Fibroblast of skin of back (primary cell): ENCODE results near the gene UPF2.

Experiments
- DNase-seq: peaks from one replicate; pipeline ENCODE4 v3.0.0-alpha.2; 2013

UPF2 gene

GRCh38 chr10:11881477-11882417 lies 160.9 kb downstream of the UPF2 start:
- peak; percentile 31 for DNase-seq

- DNase-seq, result no peak
Observed at GRCh38 chr10:11881030-11881476, 161.6 kb downstream of the UPF2 start.

GRCh38 chr10:11880151-11881029 lies 162.2 kb downstream of the UPF2 start:
- no peak for DNase-seq

- no peak for DNase-seq
Observed at GRCh38 chr10:11879387-11880094, 163.1 kb downstream of the UPF2 start.

GRCh38 chr10:11878776-11879175 lies 163.8 kb downstream of the UPF2 start:
- no peak for DNase-seq

GRCh38 chr10:11877591-11877905 lies 165.1 kb downstream of the UPF2 start:
- DNase-seq, result no peak

GRCh38 chr10:11876805-11877590 lies 165.6 kb downstream of the UPF2 start:
- no peak for DNase-seq

- no peak for DNase-seq
Observed at GRCh38 chr10:11876324-11876723, 166.3 kb downstream of the UPF2 start.

GRCh38 chr10:11875494-11876281 lies 166.9 kb downstream of the UPF2 start:
- DNase-seq, result peak; percentile 93

- DNase-seq, result peak; percentile 49
Observed at GRCh38 chr10:11874568-11875493, 167.8 kb downstream of the UPF2 start.

- DNase-seq, result peak; percentile 26
Observed at GRCh38 chr10:11871466-11871865, 171.1 kb downstream of the UPF2 start.

- DNase-seq, result no peak
Observed at GRCh38 chr10:11870900-11871400, 171.7 kb downstream of the UPF2 start.

- no peak for DNase-seq
Observed at GRCh38 chr10:11870461-11870780, 172.2 kb downstream of the UPF2 start.
